GM18868 (cell line): ENCODE measurements around the gene GALNT5.
"Not testable (repeated sequence)": the region's sequence is repeated elsewhere in the genome, so short reads cannot be mapped to it uniquely, and the experiment has no call there.

Source experiments
- ATAC-seq: cut with Tn5 transposase; IDR thresholded peaks from one replicate; pipeline ENCODE4 v1.9.1; 2021; ENCODE audit warnings: mild to moderate bottlenecking, moderate library complexity; ENCODE audit not compliant: unreplicated experiment

The GALNT5 gene

GRCh38 chr2:157246765-157247407, 10.6 kb upstream of the GALNT5 start:
- no peak for ATAC-seq

GRCh38 chr2:157250836-157251235, 6.7 kb upstream of the GALNT5 start:
- no peak for ATAC-seq

- ATAC-seq, result no peak
Measured at GRCh38 chr2:157251932-157252331, 5.6 kb upstream of the GALNT5 start.

GRCh38 chr2:157252529-157252928, 5.0 kb upstream of the GALNT5 start:
- no peak for ATAC-seq

GRCh38 chr2:157254041-157254440, 3.5 kb upstream of the GALNT5 start:
- ATAC-seq, result no peak

GRCh38 chr2:157255746-157256145, 1.8 kb upstream of the GALNT5 start:
- no peak for ATAC-seq

- ATAC-seq, result peak; percentile 93
Measured at GRCh38 chr2:157256626-157257025, 879 bp upstream of the GALNT5 start.

- no peak for ATAC-seq
Measured at GRCh38 chr2:157258520-157259326, 1.2 kb downstream of the GALNT5 start.

- ATAC-seq, result no peak
Measured at GRCh38 chr2:157259386-157259785, 1.9 kb downstream of the GALNT5 start.

- ATAC-seq, result no peak
Measured at GRCh38 chr2:157259960-157260359, 2.5 kb downstream of the GALNT5 start.

- ATAC-seq, result no peak
Measured at GRCh38 chr2:157260533-157261198, 3.2 kb downstream of the GALNT5 start.

- ATAC-seq, result no peak
Measured at GRCh38 chr2:157261199-157261782, 3.8 kb downstream of the GALNT5 start.

- ATAC-seq, result no peak
Measured at GRCh38 chr2:157262248-157262647, 4.7 kb downstream of the GALNT5 start.

GRCh38 chr2:157264099-157264498, 6.6 kb downstream of the GALNT5 start:
- no peak for ATAC-seq

GRCh38 chr2:157265825-157266224, 8.3 kb downstream of the GALNT5 start:
- no peak for ATAC-seq

GRCh38 chr2:157267476-157267875, 10.0 kb downstream of the GALNT5 start:
- no peak for ATAC-seq

- no peak for ATAC-seq
Measured at GRCh38 chr2:157269060-157269459, 11.6 kb downstream of the GALNT5 start.

GRCh38 chr2:157269922-157270321, 12.4 kb downstream of the GALNT5 start:
- peak; percentile 74 for ATAC-seq

- ATAC-seq, result peak; percentile 40
Measured at GRCh38 chr2:157271590-157272203, 14.2 kb downstream of the GALNT5 start.

GRCh38 chr2:157279311-157279710, 21.8 kb downstream of the GALNT5 start:
- ATAC-seq, result not testable (repeated sequence)

- no peak for ATAC-seq
Measured at GRCh38 chr2:157281316-157281715, 23.8 kb downstream of the GALNT5 start.
